GM21619 (cell line): ENCODE data around the gene ACOXL.
"Not testable (repeated sequence)": the region's sequence is repeated elsewhere in the genome, so short reads cannot be mapped to it uniquely, and the experiment has no call there.

Experiments used
- ATAC-seq: cut with Tn5 transposase; IDR thresholded peaks from one replicate; pipeline ENCODE4 v1.9.1; 2021; ENCODE audit not compliant: unreplicated experiment

ACOXL gene

GRCh38 chr2:111030945-111031344 lies 298.6 kb downstream of the ACOXL start:
- ATAC-seq = no peak

GRCh38 chr2:111031546-111032478 lies 299.4 kb downstream of the ACOXL start:
- no peak for ATAC-seq

- ATAC-seq = no peak
These were observed 300.5 kb downstream of the ACOXL start for GRCh38 chr2:111032721-111033429.

- ATAC-seq = no peak
These were observed 301.8 kb downstream of the ACOXL start for GRCh38 chr2:111034146-111034545.

GRCh38 chr2:111034606-111035005 lies 302.2 kb downstream of the ACOXL start:
- ATAC-seq = no peak

- ATAC-seq = no peak
These were observed 303.6 kb downstream of the ACOXL start for GRCh38 chr2:111035830-111036441.

GRCh38 chr2:111037128-111037527 lies 304.8 kb downstream of the ACOXL start:
- peak; percentile 58 for ATAC-seq

- no peak for ATAC-seq
These were observed 307.4 kb downstream of the ACOXL start for GRCh38 chr2:111039628-111040383.

- no peak for ATAC-seq
These were observed 309.2 kb downstream of the ACOXL start for GRCh38 chr2:111041398-111042202.

- no peak for ATAC-seq
These were observed 309.9 kb downstream of the ACOXL start for GRCh38 chr2:111042261-111042660.

GRCh38 chr2:111042772-111043771 lies 310.7 kb downstream of the ACOXL start:
- ATAC-seq = no peak

GRCh38 chr2:111044066-111044465 lies 311.7 kb downstream of the ACOXL start:
- no peak for ATAC-seq

GRCh38 chr2:111045236-111045635 lies 312.9 kb downstream of the ACOXL start:
- ATAC-seq = not testable (repeated sequence)

GRCh38 chr2:111045771-111046444 lies 313.5 kb downstream of the ACOXL start:
- ATAC-seq = no peak

GRCh38 chr2:111046670-111047069 lies 314.3 kb downstream of the ACOXL start:
- ATAC-seq = no peak

GRCh38 chr2:111048856-111049768 lies 316.7 kb downstream of the ACOXL start:
- no peak for ATAC-seq
